A549 (cell line): ENCODE results near the gene TAF4B.

ENCODE experiments used
- CTCF ChIP-seq: fragments of >200 bp; sonication (Bioruptor Twin); formaldehyde crosslinking; IDR thresholded peaks from 3 replicates; pipeline ENCODE4 v1.5.1; 2016
- FOSB ChIP-seq: fragments of 250-450 bp; sonication (Bioruptor Pico); IDR thresholded peaks from 2 replicates; pipeline ENCODE4 v1.5.0; 2020; ENCODE audit warnings: mild to moderate bottlenecking, moderate library complexity
- POLR2A ChIP-seq: IDR thresholded peaks from 2 replicates; pipeline ENCODE4 v1.6.1; 2012; ENCODE audit warnings: mild to moderate bottlenecking, low read length
- POLR2AphosphoS2 ChIP-seq: conservative IDR thresholded peaks from 2 replicates; pipeline ENCODE4 v1.6.1; 2012; ENCODE audit warnings: low read length, improper control_type of control experiment, inconsistent platforms
- TF ChIP-seq, protein P1 (sequence below): IDR thresholded peaks from 2 replicates; pipeline ENCODE4 v1.6.1; 2012
- TF ChIP-seq, protein P2 (sequence below): fragments of 450-650 bp; IDR thresholded peaks from 2 replicates; pipeline ENCODE4 v1.6.1; 2014; ENCODE audit warnings: antibody characterized with exemption

- TF ChIP-seq CTCF (no peak), POLR2A (no peak), POLR2AphosphoS2 (no peak), FOSB (CRISPR knock-in tag) (no peak)
- TF ChIP-seq, protein P1, sequence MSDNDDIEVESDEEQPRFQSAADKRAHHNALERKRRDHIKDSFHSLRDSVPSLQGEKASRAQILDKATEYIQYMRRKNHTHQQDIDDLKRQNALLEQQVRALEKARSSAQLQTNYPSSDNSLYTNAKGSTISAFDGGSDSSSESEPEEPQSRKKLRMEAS: no peak
- TF ChIP-seq, protein P2, sequence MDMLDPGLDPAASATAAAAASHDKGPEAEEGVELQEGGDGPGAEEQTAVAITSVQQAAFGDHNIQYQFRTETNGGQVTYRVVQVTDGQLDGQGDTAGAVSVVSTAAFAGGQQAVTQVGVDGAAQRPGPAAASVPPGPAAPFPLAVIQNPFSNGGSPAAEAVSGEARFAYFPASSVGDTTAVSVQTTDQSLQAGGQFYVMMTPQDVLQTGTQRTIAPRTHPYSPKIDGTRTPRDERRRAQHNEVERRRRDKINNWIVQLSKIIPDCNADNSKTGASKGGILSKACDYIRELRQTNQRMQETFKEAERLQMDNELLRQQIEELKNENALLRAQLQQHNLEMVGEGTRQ: no peak
Observed at GRCh38 chr18:26325771-26326170, 99.5 kb downstream of the TAF4B start.
